Inflammatory macrophage (primary cell): ENCODE results near the gene SYT3.

Source experiments
- DNase-seq, 2 donors: peaks; one replicate each; pipeline ENCODE4 v3.0.0-alpha.2; 2020 to 2022

SYT3 gene

GRCh38 chr19:50661766-50662650 is 22.3 kb upstream of the SYT3 start:
- no peak for DNase-seq

- no peak for DNase-seq
Measured at GRCh38 chr19:50661023-50661422, 21.3 kb upstream of the SYT3 start.

DNA sequence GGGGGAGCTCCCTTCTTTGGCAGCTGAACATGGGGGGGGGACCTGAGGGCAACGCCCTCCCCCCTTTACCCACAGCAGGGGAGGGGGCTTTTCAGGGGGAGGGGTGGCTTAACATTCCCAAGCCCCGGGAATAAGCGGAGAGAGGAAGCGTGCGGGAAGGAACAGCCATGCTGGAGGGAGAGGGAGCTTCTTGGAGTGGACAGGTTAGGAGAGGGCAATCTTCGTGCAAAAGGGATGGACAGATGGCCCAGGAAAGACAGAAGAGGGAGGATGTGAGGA is 20.3 kb upstream of the SYT3 start:
- no peak for DNase-seq

- no peak for DNase-seq
Measured at GRCh38 chr19:50659318-50660087, 19.8 kb upstream of the SYT3 start.

DNA sequence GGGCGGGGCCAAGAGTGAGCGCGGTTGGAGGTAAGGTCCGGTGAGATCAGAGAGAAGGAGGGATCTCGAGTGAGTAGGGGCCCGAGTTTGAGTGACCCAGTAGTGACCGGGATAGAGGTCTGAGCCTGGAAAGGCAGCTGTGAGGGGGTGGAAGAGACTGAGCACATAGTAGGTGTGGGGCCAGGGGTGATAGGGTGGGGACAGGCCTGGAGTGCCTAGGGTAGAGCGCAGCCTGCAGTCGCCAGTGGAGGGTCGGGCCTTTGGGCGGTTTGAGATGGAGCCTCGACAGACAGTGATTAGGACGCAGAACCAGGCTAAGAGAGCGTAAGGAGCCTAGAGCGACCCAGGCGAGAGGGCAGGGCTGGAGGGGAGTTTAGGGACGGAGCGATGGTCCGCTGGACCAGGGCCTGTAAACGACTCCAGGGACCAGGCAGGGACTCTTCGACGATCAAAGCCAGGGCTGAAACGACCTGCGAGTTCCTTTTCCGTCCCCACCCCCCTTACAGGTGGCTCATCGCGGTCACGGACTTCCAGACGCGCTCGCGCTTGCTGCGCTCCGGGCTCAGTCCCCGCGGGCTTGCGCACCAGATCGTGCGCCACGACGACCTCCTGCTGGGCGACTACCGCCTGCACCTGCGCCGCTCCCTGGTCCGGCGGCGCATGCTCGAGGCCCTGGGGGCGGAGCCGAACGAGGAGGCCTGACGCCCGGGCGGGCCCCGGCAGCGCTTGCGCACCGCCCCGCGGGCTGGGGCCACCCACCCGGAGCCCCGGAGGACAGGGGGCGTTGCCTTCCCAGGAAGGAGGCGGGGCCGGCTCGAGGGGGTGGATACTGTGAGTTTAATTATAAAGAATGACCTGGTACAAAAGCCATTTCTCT is 19.0 kb upstream of the SYT3 start:
- peak; percentile 13 to 51 for DNase-seq

GRCh38 chr19:50657712-50658440 is 18.2 kb upstream of the SYT3 start:
- peak; percentile 80 to 89 for DNase-seq

GRCh38 chr19:50657222-50657669 is 17.6 kb upstream of the SYT3 start:
- DNase-seq = no peak

DNA sequence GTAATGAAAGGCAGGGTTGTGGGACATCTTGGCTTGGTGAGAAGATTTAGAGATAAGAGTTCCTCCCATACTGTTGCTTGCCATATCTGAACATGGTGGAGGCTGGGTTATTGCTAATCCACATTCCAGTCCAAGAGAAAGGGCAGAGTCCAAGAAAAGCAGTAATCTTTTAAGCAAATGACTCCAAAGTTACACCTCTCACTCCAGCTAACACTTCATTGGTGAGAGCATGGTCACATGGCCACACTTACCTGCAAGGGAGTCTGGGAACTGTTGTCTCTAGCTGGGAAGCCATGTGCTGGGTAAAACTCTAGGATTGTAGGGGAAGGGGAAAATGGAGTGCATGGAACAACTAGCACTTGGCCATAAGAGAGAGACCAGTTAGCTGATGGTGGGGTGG is 15.2 kb upstream of the SYT3 start:
- no peak for DNase-seq

GRCh38 chr19:50652722-50653121 is 13.0 kb upstream of the SYT3 start:
- no peak for DNase-seq

GRCh38 chr19:50651174-50651573 is 11.5 kb upstream of the SYT3 start:
- DNase-seq = no peak

GRCh38 chr19:50649433-50650391 is 10.0 kb upstream of the SYT3 start, which contains the start of gene C19orf81:
C19orf81 (plus strand) TSS chr19:50649445; CDS start chr19:50649445, 0 bp downstream.
- no peak for DNase-seq

DNA sequence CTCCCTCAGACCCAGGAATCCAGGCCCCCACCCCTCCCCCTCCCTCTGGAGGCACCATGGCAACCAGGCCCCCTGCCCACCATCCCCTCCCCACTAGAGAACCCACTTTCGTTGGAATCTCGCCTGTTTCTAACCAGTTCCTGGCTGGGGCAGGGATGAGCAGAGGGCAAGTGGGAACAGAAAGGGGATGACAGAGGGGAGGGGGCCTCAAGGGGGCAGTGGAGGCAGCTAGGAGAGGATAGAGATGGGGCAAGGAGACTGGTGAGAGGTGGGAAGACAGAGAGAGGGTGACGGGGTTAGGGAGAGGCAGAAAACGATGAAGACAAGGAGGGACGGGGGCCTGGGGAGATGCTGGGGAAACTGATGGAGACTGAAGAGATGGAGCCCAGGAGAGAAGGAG is 9.0 kb upstream of the SYT3 start:
- no peak for DNase-seq

DNA sequence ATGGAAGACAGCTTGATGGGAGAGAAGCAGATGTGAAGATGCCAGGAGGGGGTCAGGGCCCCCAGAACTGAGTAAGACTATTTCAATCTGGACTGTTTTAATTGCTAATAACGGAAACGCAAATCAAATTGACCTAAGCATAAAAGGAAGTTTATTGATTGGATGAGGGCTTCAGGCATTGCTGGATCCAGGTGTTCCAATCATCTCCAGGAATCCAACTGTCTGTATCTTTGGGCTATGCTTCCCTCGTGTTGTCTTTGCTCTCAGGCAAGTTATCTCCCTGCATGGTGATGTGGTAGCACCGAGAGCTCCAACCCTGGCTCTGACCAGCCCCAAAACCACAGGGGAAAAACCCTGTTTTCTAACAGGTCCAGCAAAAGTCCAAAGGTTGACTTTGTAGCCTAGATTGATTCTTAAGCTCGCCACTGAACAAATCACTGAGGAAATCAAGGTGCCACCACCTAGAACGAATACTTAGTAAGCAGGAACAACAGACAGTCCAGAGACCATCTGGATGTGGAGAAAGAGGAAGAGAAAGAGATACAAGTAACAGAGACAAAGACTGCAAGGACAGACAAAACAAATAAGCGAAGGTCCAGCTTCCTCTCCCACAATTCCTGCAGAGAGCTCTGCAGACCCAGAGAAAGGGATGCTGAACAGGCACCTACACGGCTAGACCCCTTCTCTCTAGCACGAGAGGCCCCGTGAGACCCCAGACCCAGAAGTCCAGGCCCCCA is 8.4 kb upstream of the SYT3 start:
- no peak for DNase-seq

DNA sequence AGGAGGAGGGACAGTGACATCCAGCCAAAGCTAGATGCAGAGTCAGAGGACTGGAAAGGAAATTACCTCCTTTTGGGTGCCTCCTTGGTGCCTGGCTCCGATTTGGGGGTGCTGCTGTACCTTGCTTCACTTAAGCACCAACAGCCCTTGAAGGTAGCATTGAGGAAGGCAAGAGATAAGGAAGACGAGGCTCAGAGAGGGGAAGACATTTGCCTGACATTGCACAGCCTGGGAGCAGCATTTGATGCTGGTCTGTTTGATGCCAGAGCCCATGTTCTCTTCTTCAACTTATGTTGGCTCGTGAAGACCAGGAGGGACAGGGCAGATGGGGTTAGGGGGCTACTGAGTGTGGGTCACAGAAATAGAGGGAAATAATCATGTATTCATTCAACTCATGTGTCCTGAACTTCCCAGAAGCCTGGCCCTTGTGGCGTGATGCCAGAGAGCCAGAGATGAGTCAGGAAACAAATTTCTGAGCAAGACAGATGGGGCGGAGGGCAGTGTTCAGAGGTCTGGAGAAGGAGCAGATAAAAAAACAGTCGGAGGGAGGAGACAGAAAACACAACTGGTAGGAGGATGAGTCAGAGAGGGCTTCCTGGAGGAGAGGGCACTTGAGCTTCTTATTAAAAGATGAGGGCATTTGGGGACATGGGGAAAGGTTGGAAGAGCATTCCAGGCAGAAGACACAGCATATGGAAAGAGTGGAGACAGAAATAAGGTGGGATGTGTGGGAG is 6.6 kb upstream of the SYT3 start:
- DNase-seq = no peak

GRCh38 chr19:50645107-50645506 is 5.4 kb upstream of the SYT3 start:
- DNase-seq = no peak

DNA sequence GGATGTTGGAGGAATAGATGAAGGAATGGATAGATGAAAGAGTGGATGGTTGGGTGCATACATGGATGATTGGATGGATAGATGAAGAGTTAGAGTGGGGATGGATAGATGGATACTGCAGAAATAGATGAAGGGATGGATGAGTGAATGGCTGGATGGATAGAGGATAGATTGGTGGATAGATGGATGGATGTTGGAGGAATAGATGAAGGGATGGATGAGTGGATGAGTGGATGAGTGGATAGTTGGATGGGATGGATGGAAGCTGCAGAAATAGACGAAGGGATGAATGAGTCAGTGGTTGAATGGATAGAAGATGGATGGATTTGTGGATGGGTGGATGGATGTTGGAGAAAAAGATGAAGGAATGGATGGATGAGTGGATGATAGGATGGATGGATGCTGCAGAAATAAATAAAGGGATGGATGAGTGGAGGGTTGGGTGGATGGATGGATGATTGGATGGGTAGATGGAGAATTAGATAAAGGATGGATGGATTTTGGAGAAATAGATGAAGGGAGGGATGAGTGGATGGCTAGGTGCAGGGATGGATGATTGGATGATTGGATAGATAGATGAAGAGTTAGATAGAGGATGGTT is 4.7 kb upstream of the SYT3 start:
- DNase-seq = no peak

- no peak for DNase-seq
Measured at GRCh38 chr19:50640368-50640767, 687 bp upstream of the SYT3 start.

- no peak for DNase-seq
Measured at GRCh38 chr19:50638600-50638999, 1.1 kb downstream of the SYT3 start.
